Peyer's patch (tissue), 4 donors: ENCODE measurements around the gene SLC9B1. TPM values are rescaled to one million over a fixed set of nuclear protein-coding genes. Genes with fewer than 3 reads are reported as not detected.

Source experiments
- DNase-seq, 3 donors: peaks; one replicate each; pipeline ENCODE4 v3.0.0-alpha.2; 2017 to 2019
- H3K27ac ChIP-seq, 4 donors: fragments of 200-600 bp; sonication (generic); one replicate each; pipeline ENCODE4 v1.5.1; 2016 to 2019
- H3K27me3 ChIP-seq, 2 donors: fragments of 200-600 bp; sonication (generic); one replicate each; pipeline ENCODE4 v1.5.1; 2019
- H3K36me3 ChIP-seq, 3 donors: fragments of 200-600 bp; sonication (generic); one replicate each; pipeline ENCODE4 v1.5.1; 2016 to 2019
- H3K4me1 ChIP-seq, 4 donors: fragments of 200-600 bp; sonication (generic); one replicate each; pipeline ENCODE4 v1.5.1; 2016 to 2019
- H3K4me3 ChIP-seq, 4 donors: fragments of 200-600 bp; sonication (generic); 1 replicate in 3 of 4; 2 replicates in 1 of 4; pipeline ENCODE4 v1.5.1; 2016 to 2019; ENCODE audit warnings: mild to moderate bottlenecking in 1 of 4
- H3K9me3 ChIP-seq, 4 donors: fragments of 200-600 bp; sonication (generic); one replicate each; pipeline ENCODE4 v1.5.1; 2016 to 2019; ENCODE audit warnings: mild to moderate bottlenecking in 1 of 4
- CTCF ChIP-seq, 6 experiments: fragments of 450-650 bp in 4 of 6; fragments of 200-600 bp in 2 of 6; sonication (generic) in 1 of 6; IDR thresholded peaks; one replicate each; pipeline ENCODE4 v1.5.1; 2017 to 2019; ENCODE audit warnings: antibody characterized with exemption in 6 of 6, mild to moderate bottlenecking in 3 of 6, moderate library complexity in 1 of 6
- POLR2A ChIP-seq, 2 donors: fragments of 450-650 bp; IDR thresholded peaks; one replicate each; pipeline ENCODE4 v1.5.1; 2017; ENCODE audit warnings: antibody characterized with exemption in 2 of 2, mild to moderate bottlenecking in 2 of 2, moderate library complexity in 2 of 2
- total RNA-seq, 4 donors: library from RNA; depleted of rRNA; stranded (reverse); fragments of >200 nt; gene quantifications; one replicate each; pipeline ENCODE4 v1.1.0, GENCODE V29; 2016

SLC9B1 gene
- total RNA-seq, 4 donors from 2014 or later = 0.40 TPM; not detected in 3

- TF ChIP-seq POLR2A (IDR thresholded peaks at IDR 0.05) = no peak
- TF ChIP-seq CTCF (IDR thresholded peaks at IDR 0.05) = peak in 4 of 6 experiments; percentile 28 to 72 (median 50)
- peak in 1 of 3 donors; percentile 65 for DNase-seq
- Histone ChIP-seq H3K36me3 (no peaks in the 10 kb centered on the region), H3K27ac (no peak overlapping the region), H3K4me3 (no peak overlapping the region), H3K9me3 (no peaks in the 10 kb centered on the region), H3K4me1 (no peaks in the 10 kb centered on the region), H3K27me3 (no peaks in the 10 kb centered on the region)
Observed at GRCh38 chr4:103032574-103032973, 13.1 kb upstream of the SLC9B1 start.

- TF ChIP-seq POLR2A (IDR thresholded peaks at IDR 0.05) (no peak), CTCF (IDR thresholded peaks at IDR 0.05) (no peak)
- Histone ChIP-seq H3K27ac (no peak overlapping the region), H3K27me3 (no peaks in the 10 kb centered on the region), H3K4me1 (no peaks in the 10 kb centered on the region), H3K4me3 (no peak overlapping the region), H3K9me3 (no peaks in the 10 kb centered on the region), H3K36me3 (no peaks in the 10 kb centered on the region)
- DNase-seq = no peak
Observed at GRCh38 chr4:103030791-103031190, 11.3 kb upstream of the SLC9B1 start.

DNA sequence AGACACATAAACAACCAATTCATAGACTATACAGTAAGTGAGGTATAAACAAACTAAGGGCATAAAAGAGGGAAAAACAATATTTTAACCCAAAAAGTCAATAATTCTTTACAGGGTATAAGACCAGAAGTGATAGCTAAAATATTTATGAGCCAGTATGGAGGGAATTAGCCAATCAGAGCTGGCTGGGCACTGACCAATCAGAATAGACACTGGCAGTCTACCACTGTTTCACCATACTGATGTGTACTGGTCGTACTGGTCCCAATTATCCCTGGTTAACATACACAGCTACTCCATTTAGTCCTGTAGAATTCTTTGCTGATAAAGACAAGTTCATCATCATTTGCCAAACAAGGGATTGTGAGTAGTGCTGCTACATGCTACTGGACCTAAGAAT is 9.8 kb upstream of the SLC9B1 start:
- no peak for DNase-seq
- Histone ChIP-seq H3K4me1 (no peaks in the 10 kb centered on the region), H3K9me3 (no peaks in the 10 kb centered on the region), H3K36me3 (no peaks in the 10 kb centered on the region), H3K27ac (no peak overlapping the region), H3K4me3 (no peak overlapping the region), H3K27me3 (no peaks in the 10 kb centered on the region)
- TF ChIP-seq CTCF (IDR thresholded peaks at IDR 0.05) (no peak), POLR2A (IDR thresholded peaks at IDR 0.05) (no peak)

DNA sequence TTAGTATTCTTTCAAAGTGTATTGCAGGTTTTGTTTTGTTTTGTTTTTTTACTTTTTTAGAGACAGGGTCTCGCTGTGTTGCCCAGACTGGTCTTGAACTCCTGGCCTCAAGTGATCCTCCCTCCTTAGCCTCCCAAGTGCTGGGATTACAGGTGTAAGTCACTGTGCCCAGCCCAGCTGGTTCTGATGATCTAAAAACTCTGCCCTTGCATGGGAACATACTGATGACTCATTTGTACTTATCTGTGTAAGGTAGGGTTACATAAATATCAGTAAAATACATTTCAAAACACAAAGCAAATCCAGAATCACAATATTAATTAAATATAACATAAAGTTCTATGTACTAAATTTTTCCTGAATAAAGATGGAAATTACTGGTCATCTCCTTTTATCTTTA is 7.4 kb upstream of the SLC9B1 start:
- DNase-seq = no peak
- H3K27ac ChIP-seq = no peak overlapping the region
- H3K27me3 ChIP-seq = no peaks in the 10 kb centered on the region
- H3K36me3 ChIP-seq = no peaks in the 10 kb centered on the region
- no peaks in the 10 kb centered on the region for H3K4me1 ChIP-seq
- H3K4me3 ChIP-seq = no peak overlapping the region
- TF ChIP-seq POLR2A (IDR thresholded peaks at IDR 0.05) (no peak), CTCF (IDR thresholded peaks at IDR 0.05) (no peak)
- H3K9me3 ChIP-seq = no peaks in the 10 kb centered on the region

GRCh38 chr4:103024996-103025395 is 5.5 kb upstream of the SLC9B1 start:
- Histone ChIP-seq H3K4me3 (no peak overlapping the region), H3K9me3 (no peaks in the 10 kb centered on the region), H3K36me3 (no peaks in the 10 kb centered on the region), H3K4me1 (peaks cover 0 to 4% (median 2%) of the 10 kb centered on the region in 4 donors), H3K27ac (no peak overlapping the region), H3K27me3 (no peaks in the 10 kb centered on the region)
- DNase-seq = no peak
- TF ChIP-seq POLR2A (IDR thresholded peaks at IDR 0.05) (no peak), CTCF (IDR thresholded peaks at IDR 0.05) (no peak)

- H3K27me3 ChIP-seq = no peaks in the 10 kb centered on the region
- H3K9me3 ChIP-seq = no peaks in the 10 kb centered on the region
- H3K27ac ChIP-seq = no peak overlapping the region
- no peak for DNase-seq
- H3K4me3 ChIP-seq = no peak overlapping the region
- peaks cover 0 to 13% (median 2%) of the 10 kb centered on the region in 4 donors for H3K4me1 ChIP-seq
- H3K36me3 ChIP-seq = no peaks in the 10 kb centered on the region
- TF ChIP-seq CTCF (IDR thresholded peaks at IDR 0.05) (no peak), POLR2A (IDR thresholded peaks at IDR 0.05) (no peak)
Observed at GRCh38 chr4:103021120-103021519, 1.6 kb upstream of the SLC9B1 start.
